ENCODE measurements around the gene CALR3. TPM values are rescaled to one million over a fixed set of nuclear protein-coding genes. Genes with fewer than 3 reads are reported as not detected.

CALR3 gene
- polyA plus RNA-seq, 1 donor from 2014 or later, result not detected

DNA sequence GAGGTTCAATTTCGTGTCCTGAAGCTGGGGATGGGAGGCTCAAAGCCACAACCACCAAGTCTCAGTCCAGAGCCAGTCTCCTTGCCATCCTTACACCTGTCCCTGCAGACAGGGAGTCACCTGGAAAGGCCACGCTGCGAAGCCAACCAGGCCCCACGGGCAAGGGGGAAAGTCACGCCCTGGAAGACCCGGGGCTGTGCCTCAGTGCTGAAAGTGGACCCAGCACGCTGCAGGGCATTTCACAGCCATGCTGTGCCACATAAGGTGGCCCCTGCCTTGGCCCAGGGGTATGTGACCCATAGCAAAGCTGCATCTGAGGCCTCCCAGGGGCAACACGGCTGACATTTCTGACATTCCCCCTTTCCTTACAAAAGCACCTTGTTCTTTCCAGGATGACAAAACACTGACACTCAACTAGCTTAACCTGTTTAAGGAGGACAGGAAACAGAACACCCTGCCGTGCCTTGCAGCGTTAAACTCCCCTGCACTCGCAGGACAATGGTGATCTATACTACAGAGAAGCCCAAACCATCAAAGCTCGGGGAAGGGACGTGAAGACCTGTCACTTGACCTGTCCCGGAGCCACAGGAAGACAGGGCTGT is 31.5 kb upstream of the CALR3 start (continued):
- TF ChIP-seq RAD21 (conservative IDR thresholded peaks at IDR 0.05), result no peak

- no peaks in the 10 kb centered on the region for H3K9me2 ChIP-seq (ENCODE audit: insufficient read depth, low read length)
- no peak overlapping the region for H3K4me2 ChIP-seq (ENCODE audit: low read length)
- H3K27me3 ChIP-seq (ENCODE audit: insufficient read depth, low read depth, low read length), result no peaks in the 10 kb centered on the region
- H3K9ac ChIP-seq (ENCODE audit: low read length), result no peak overlapping the region
- H3F3A ChIP-seq (ENCODE audit: insufficient read depth, low read length, poor library complexity, severe bottlenecking), result no peaks in the 10 kb centered on the region
- H3K4me3 ChIP-seq (ENCODE audit: low read length), result no peak overlapping the region
- no peaks in the 10 kb centered on the region for H3K9me3 ChIP-seq (ENCODE audit: low read length)
- no peaks in the 10 kb centered on the region for H4K20me1 ChIP-seq (ENCODE audit: insufficient read depth)
- TF ChIP-seq POLR2AphosphoS5 (IDR thresholded peaks at IDR 0.05), result no peak
- TF ChIP-seq CTCF (IDR thresholded peaks at IDR 0.05; ENCODE audit: poor library complexity, severe bottlenecking), result no peak
- no peak for TF ChIP-seq TAF1 (IDR thresholded peaks at IDR 0.05; ENCODE audit: low read depth)
- no peak for TF ChIP-seq SMC3 (conservative IDR thresholded peaks at IDR 0.05; ENCODE audit: poor library complexity)
- TF ChIP-seq MXI1 (conservative IDR thresholded peaks at IDR 0.05; ENCODE audit: poor library complexity, severe bottlenecking), result no peak
- no peaks in the 10 kb centered on the region for H3K79me2 ChIP-seq (replicated peaks; ENCODE audit: insufficient read depth, low read length)
- no peaks in the 10 kb centered on the region for H3K36me3 ChIP-seq (ENCODE audit: insufficient read depth, low read length)
- no peak overlapping the region for H2AFZ ChIP-seq (ENCODE audit: low read depth, low read length)
- H3K27ac ChIP-seq (ENCODE audit: low read length), result no peak overlapping the region
Observed at GRCh38 chr19:16525751-16526481, 29.9 kb upstream of the CALR3 start.

DNA sequence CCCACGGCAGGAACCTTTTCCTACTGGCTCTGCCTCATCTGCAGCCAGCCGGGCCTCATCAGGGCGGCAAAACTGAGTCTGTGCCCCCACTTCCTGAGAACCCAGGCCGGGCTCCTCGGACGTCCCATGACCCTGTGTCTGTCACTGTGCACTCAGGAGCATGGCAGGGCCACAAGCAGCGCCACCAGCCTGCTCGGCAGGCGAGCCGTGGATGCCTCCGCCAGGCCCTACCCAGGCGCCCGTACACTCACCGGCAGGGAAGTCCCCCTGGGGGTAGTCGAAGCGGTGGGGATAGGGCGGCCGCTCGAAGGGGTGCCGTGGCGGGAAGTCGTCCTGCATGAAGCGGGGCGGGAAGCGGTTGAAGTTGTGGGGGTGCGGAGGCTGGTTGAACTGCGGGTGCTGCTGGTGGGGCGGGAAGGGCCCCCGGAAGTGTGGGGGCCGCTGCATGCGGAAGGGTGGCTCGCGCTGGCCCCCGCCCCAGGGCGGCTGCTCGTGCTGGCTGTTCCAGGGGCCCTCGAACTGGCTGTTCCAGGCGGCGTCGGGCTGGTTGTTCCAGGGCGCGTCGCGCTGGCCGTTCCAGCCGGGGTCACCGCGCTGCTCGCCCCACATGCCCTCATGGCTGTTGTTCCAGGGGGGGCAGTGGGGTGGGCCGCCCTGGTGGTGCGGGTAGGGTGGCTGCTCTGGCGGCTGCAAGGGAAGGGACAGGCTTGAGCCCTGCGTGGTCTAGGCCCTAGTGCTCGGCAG is 29.2 kb upstream of the CALR3 start:
- no peaks in the 10 kb centered on the region for H3K79me2 ChIP-seq (replicated peaks; ENCODE audit: insufficient read depth, low read length)
- H3K4me3 ChIP-seq (ENCODE audit: low read length), result no peak overlapping the region
- H3K9me3 ChIP-seq (ENCODE audit: low read length), result no peaks in the 10 kb centered on the region
- no peak overlapping the region for H3K4me2 ChIP-seq (ENCODE audit: low read length)
- H3K27me3 ChIP-seq (ENCODE audit: insufficient read depth, low read depth, low read length), result no peaks in the 10 kb centered on the region
- H4K20me1 ChIP-seq (ENCODE audit: insufficient read depth), result no peaks in the 10 kb centered on the region
- no peaks in the 10 kb centered on the region for H3F3A ChIP-seq (ENCODE audit: insufficient read depth, low read length, poor library complexity, severe bottlenecking)
- no peaks in the 10 kb centered on the region for H3K9me2 ChIP-seq (ENCODE audit: insufficient read depth, low read length)
- TF ChIP-seq SMC3 (conservative IDR thresholded peaks at IDR 0.05; ENCODE audit: poor library complexity) (no peak), EP300 (conservative IDR thresholded peaks at IDR 0.05; ENCODE audit: poor library complexity, severe bottlenecking) (no peak), TAF1 (IDR thresholded peaks at IDR 0.05; ENCODE audit: low read depth) (no peak), MXI1 (conservative IDR thresholded peaks at IDR 0.05; ENCODE audit: poor library complexity, severe bottlenecking) (no peak), CTCF (IDR thresholded peaks at IDR 0.05; ENCODE audit: poor library complexity, severe bottlenecking) (no peak), POLR2AphosphoS5 (IDR thresholded peaks at IDR 0.05) (no peak), RAD21 (conservative IDR thresholded peaks at IDR 0.05) (no peak), EZH2 (IDR thresholded peaks at IDR 0.05; ENCODE audit: borderline replicate concordance, insufficient read depth, low read length, poor library complexity, severe bottlenecking) (no peak)
- TF ChIP-seq, protein P1, sequence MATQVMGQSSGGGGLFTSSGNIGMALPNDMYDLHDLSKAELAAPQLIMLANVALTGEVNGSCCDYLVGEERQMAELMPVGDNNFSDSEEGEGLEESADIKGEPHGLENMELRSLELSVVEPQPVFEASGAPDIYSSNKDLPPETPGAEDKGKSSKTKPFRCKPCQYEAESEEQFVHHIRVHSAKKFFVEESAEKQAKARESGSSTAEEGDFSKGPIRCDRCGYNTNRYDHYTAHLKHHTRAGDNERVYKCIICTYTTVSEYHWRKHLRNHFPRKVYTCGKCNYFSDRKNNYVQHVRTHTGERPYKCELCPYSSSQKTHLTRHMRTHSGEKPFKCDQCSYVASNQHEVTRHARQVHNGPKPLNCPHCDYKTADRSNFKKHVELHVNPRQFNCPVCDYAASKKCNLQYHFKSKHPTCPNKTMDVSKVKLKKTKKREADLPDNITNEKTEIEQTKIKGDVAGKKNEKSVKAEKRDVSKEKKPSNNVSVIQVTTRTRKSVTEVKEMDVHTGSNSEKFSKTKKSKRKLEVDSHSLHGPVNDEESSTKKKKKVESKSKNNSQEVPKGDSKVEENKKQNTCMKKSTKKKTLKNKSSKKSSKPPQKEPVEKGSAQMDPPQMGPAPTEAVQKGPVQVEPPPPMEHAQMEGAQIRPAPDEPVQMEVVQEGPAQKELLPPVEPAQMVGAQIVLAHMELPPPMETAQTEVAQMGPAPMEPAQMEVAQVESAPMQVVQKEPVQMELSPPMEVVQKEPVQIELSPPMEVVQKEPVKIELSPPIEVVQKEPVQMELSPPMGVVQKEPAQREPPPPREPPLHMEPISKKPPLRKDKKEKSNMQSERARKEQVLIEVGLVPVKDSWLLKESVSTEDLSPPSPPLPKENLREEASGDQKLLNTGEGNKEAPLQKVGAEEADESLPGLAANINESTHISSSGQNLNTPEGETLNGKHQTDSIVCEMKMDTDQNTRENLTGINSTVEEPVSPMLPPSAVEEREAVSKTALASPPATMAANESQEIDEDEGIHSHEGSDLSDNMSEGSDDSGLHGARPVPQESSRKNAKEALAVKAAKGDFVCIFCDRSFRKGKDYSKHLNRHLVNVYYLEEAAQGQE (IDR thresholded peaks at IDR 0.05; ENCODE audit: borderline replicate concordance), result no peak
- H2AFZ ChIP-seq (ENCODE audit: low read depth, low read length), result no peak overlapping the region
- H3K36me3 ChIP-seq (ENCODE audit: insufficient read depth, low read length), result no peaks in the 10 kb centered on the region
- no peak overlapping the region for H3K27ac ChIP-seq (ENCODE audit: low read length)
- H3K9ac ChIP-seq (ENCODE audit: low read length), result no peak overlapping the region

All from neural cell (in vitro differentiated cells).